GM12891 (cell line): Measurements from ENCODE around the gene APBB2.
"Not testable (repeated sequence)": the region's sequence is repeated elsewhere in the genome, so short reads cannot be mapped to it uniquely, and the experiment has no call there.

ENCODE experiments used
- DNase-seq: peaks from one replicate; pipeline ENCODE4 v3.0.0; 2011; ENCODE audit warnings: low spot score; ENCODE audit not compliant: insufficient read length
- FAIRE-seq: peaks from 2 replicates; lab custom pipeline; 2011; peaks lifted over from hg19 to GRCh38; lab: Jason Lieb, UNC
- PAX5 ChIP-seq: IDR thresholded peaks from 2 replicates; pipeline ENCODE4 v1.6.1; 2011; ENCODE audit warnings: low read length, moderate library complexity, mild to moderate bottlenecking; ENCODE audit not compliant: insufficient read depth, severe bottlenecking
- POLR2A ChIP-seq: IDR thresholded peaks from 2 replicates; pipeline ENCODE4 v1.6.1; 2011; ENCODE audit warnings: low read depth, low read length, control low read depth
- POLR2AphosphoS5 ChIP-seq: IDR thresholded peaks from 2 replicates; pipeline ENCODE4 v1.6.1; 2011; ENCODE audit warnings: low read depth, low read length, control low read depth
- POU2F2 ChIP-seq: IDR thresholded peaks from 2 replicates; pipeline ENCODE4 v1.6.1; 2011; ENCODE audit warnings: low read depth, mild to moderate bottlenecking, control low read depth, low read length, moderate library complexity
- SPI1 ChIP-seq: IDR thresholded peaks from 2 replicates; pipeline ENCODE4 v1.6.1; 2011; ENCODE audit warnings: low read depth, low read length, control low read depth
- TAF1 ChIP-seq: IDR thresholded peaks from 2 replicates; pipeline ENCODE4 v1.6.1; 2011; ENCODE audit warnings: low read depth, low read length, control low read depth

Gene APBB2

GRCh38 chr4:40820101-40820500 is 394.2 kb downstream of the APBB2 start:
- FAIRE-seq: no peak

GRCh38 chr4:40817157-40817556 is 397.2 kb downstream of the APBB2 start:
- DNase-seq, FAIRE-seq: not testable (repeated sequence)

More at GRCh38 chr4:40820101-40820500, 394.2 kb downstream of the APBB2 start:
- TF ChIP-seq TAF1: no peak
- no peak for TF ChIP-seq POLR2A
- no peak for TF ChIP-seq SPI1
- TF ChIP-seq PAX5: no peak
- no peak for TF ChIP-seq POU2F2
- TF ChIP-seq POLR2AphosphoS5: no peak
- DNase-seq: no peak

- DNase-seq (no peak), FAIRE-seq (peak; percentile 16)
These were observed 401.5 kb downstream of the APBB2 start for GRCh38 chr4:40812856-40813255.

GRCh38 chr4:40812386-40812785 is 402.0 kb downstream of the APBB2 start:
- no peak for DNase-seq

More at GRCh38 chr4:40812856-40813255, 401.5 kb downstream of the APBB2 start:
- TF ChIP-seq POLR2A (no peak), SPI1 (no peak), TAF1 (no peak), POLR2AphosphoS5 (no peak), PAX5 (no peak), POU2F2 (no peak)

GRCh38 chr4:40811956-40812355 is 402.4 kb downstream of the APBB2 start:
- FAIRE-seq: no peak
- no peak for DNase-seq
- TF ChIP-seq POLR2AphosphoS5: no peak
- TF ChIP-seq PAX5: no peak
- TF ChIP-seq POLR2A: no peak
- TF ChIP-seq TAF1: no peak
- no peak for TF ChIP-seq POU2F2
- TF ChIP-seq SPI1: no peak

More at GRCh38 chr4:40812386-40812785, 402.0 kb downstream of the APBB2 start:
- TF ChIP-seq POLR2AphosphoS5 (no peak), TAF1 (no peak), PAX5 (no peak), POU2F2 (no peak), POLR2A (no peak), SPI1 (no peak)
- FAIRE-seq: no peak

GRCh38 chr4:40808926-40809457 is 405.4 kb downstream of the APBB2 start:
- no peak for FAIRE-seq
- no peak for DNase-seq
- TF ChIP-seq PAX5 (no peak), TAF1 (no peak), POLR2A (no peak), POU2F2 (no peak)

GRCh38 chr4:40804598-40804997 is 409.7 kb downstream of the APBB2 start:
- TF ChIP-seq TAF1 (no peak), POU2F2 (no peak), POLR2A (no peak), POLR2AphosphoS5 (no peak), PAX5 (no peak), SPI1 (no peak)
- no peak for DNase-seq
- peak; percentile 20 for FAIRE-seq

GRCh38 chr4:40800064-40800463 is 414.3 kb downstream of the APBB2 start:
- FAIRE-seq: peak; percentile 89
- no peak for DNase-seq
- TF ChIP-seq PAX5 (no peak), POU2F2 (no peak), TAF1 (no peak), SPI1 (peak; percentile 46; the same call in 1 of the 2 replicates), POLR2A (no peak)

- TF ChIP-seq SPI1: no peak
- TF ChIP-seq POLR2A: no peak
- no peak for TF ChIP-seq PAX5
- no peak for TF ChIP-seq TAF1
- no peak for TF ChIP-seq POU2F2
- no peak for TF ChIP-seq POLR2AphosphoS5
- DNase-seq (no peak), FAIRE-seq (no peak)
These were observed 424.6 kb downstream of the APBB2 start for GRCh38 chr4:40789771-40790170.

GRCh38 chr4:40789031-40789430 is 425.3 kb downstream of the APBB2 start:
- DNase-seq: no peak
- FAIRE-seq: no peak
- TF ChIP-seq TAF1: no peak
- TF ChIP-seq SPI1: no peak
- TF ChIP-seq PAX5: no peak
- no peak for TF ChIP-seq POLR2A
- TF ChIP-seq POLR2AphosphoS5: no peak
- TF ChIP-seq POU2F2: no peak
